HepG2 (cell line): ENCODE measurements around the gene FGGY. TPM values are rescaled to one million over a fixed set of nuclear protein-coding genes. Genes with fewer than 3 reads are reported as not detected.

ENCODE experiments used
- AGO2 ChIP-seq: fragments of 200-400 bp; formaldehyde crosslinking; optimal IDR thresholded peaks from 2 replicates; pipeline ENCODE3; 2017; ENCODE audit warnings: mild to moderate bottlenecking, low read depth, low read length, moderate library complexity
- AKNA ChIP-seq: sonication (generic); formaldehyde crosslinking; IDR thresholded peaks from 2 replicates; pipeline ENCODE4 v1.4.0; 2020; ENCODE audit warnings: missing genetic modification reagents, borderline replicate concordance
- ATF1 ChIP-seq: IDR thresholded peaks from 2 replicates; pipeline ENCODE4 v1.6.1; 2016; ENCODE audit warnings: mild to moderate bottlenecking, control low read depth
- BRCA1 ChIP-seq: sonication (generic); formaldehyde crosslinking; IDR thresholded peaks from 2 replicates; pipeline ENCODE4 v1.4.0; 2020; ENCODE audit warnings: missing genetic modification reagents
- CHCHD3 ChIP-seq: sonication (generic); formaldehyde crosslinking; IDR thresholded peaks from 2 replicates; pipeline ENCODE4 v1.8.0; 2022; ENCODE audit warnings: mild to moderate bottlenecking, missing genetic modification reagents, moderate library complexity
- CHD2 ChIP-seq: IDR thresholded peaks from 2 replicates; pipeline ENCODE4 v1.6.1; 2011; ENCODE audit warnings: low read depth, low read length, improper control_type of control experiment
- HIVEP1 ChIP-seq: sonication (generic); formaldehyde crosslinking; IDR thresholded peaks from 2 replicates; pipeline ENCODE4 v1.4.0; 2020; ENCODE audit warnings: mild to moderate bottlenecking, missing genetic modification reagents
- MTF2 ChIP-seq: sonication (generic); formaldehyde crosslinking; IDR thresholded peaks from 2 replicates; pipeline ENCODE4 v1.5.0; 2020; ENCODE audit warnings: missing genetic modification reagents, borderline replicate concordance
- NCOR1 ChIP-seq: fragments of 200-600 bp; sonication (generic); IDR thresholded peaks from 2 replicates; pipeline ENCODE4 v1.7.0; 2017; ENCODE audit warnings: antibody characterized with exemption, low read length, borderline replicate concordance
- PRDM4 ChIP-seq: sonication (generic); formaldehyde crosslinking; IDR thresholded peaks from 2 replicates; pipeline ENCODE4 v1.9.0; 2021; ENCODE audit warnings: missing genetic modification reagents, borderline replicate concordance
- SKI ChIP-seq: fragments of 450-650 bp; IDR thresholded peaks from one replicate; pipeline ENCODE4 v1.6.1; 2018; ENCODE audit warnings: mild to moderate bottlenecking; ENCODE audit not compliant: partially characterized antibody
- SRF ChIP-seq: IDR thresholded peaks from 2 replicates; pipeline ENCODE4 v1.6.1; 2011; ENCODE audit warnings: mild to moderate bottlenecking, low read depth, low read length, moderate library complexity
- SRSF1 ChIP-seq: fragments of 200-400 bp; formaldehyde crosslinking; optimal IDR thresholded peaks from 2 replicates; pipeline ENCODE3; 2017; ENCODE audit warnings: mild to moderate bottlenecking, low read depth, low read length, moderate library complexity
- STAT5B ChIP-seq: sonication (generic); formaldehyde crosslinking; IDR thresholded peaks from 2 replicates; pipeline ENCODE4 v1.4.0; 2020; ENCODE audit warnings: missing genetic modification reagents
- TBP ChIP-seq: sonication (generic); formaldehyde crosslinking; IDR thresholded peaks from 2 replicates; pipeline ENCODE4 v1.5.0; 2020; ENCODE audit warnings: missing genetic modification reagents
- ZBTB25 ChIP-seq: IDR thresholded peaks from 2 replicates; pipeline ENCODE4 v1.6.1; 2018; ENCODE audit warnings: missing genetic modification reagents
- ZNF335 ChIP-seq: sonication (generic); formaldehyde crosslinking; IDR thresholded peaks from 2 replicates; pipeline ENCODE4 v1.4.0; 2020; ENCODE audit warnings: missing genetic modification reagents
- ZNF382 ChIP-seq: sonication (generic); formaldehyde crosslinking; IDR thresholded peaks from 2 replicates; pipeline ENCODE4 v1.5.0; 2020; ENCODE audit warnings: missing genetic modification reagents, mild to moderate bottlenecking, borderline replicate concordance
- polyA plus RNA-seq, 8 experiments: library from polyadenylated mRNA; depleted of rRNA in 3 of 8; stranded (reverse) in 7 of 8; unstranded in 1 of 8; fragments of >200 nt; fragmentation: Illumina TruSeq in 4 of 8; extraction: Trizol in 4 of 8; gene quantifications; 2 replicates each; pipeline versions ENCODE4 v1.2.1 to v1.2.3, GENCODE V29; 2011 to 2016; ENCODE audit warnings: low read depth in 4 of 8, missing spikeins in 1 of 8, mixed read lengths in 1 of 8; ENCODE audit not compliant: insufficient read depth in 1 of 8
- total RNA-seq, 5 experiments: library from RNA; depleted of rRNA; stranded (reverse); fragments of >200 nt; fragmentation: Illumina TruSeq; extraction: Trizol; gene quantifications; 2 replicates each; pipeline ENCODE4 v1.2.3, GENCODE V29; 2016; ENCODE audit warnings: low read depth in 1 of 5
- TF ChIP-seq, protein P1 (sequence below): sonication (generic); formaldehyde crosslinking; IDR thresholded peaks from 2 replicates; pipeline ENCODE4 v1.4.0; 2020; ENCODE audit warnings: missing genetic modification reagents, borderline replicate concordance

The FGGY gene
- total and polyA plus RNA-seq, 2 of the 13 experiments (the other 11 are each of a cell fraction or from before 2014, with no cell fraction given): 15.7 to 27.5 TPM

DNA sequence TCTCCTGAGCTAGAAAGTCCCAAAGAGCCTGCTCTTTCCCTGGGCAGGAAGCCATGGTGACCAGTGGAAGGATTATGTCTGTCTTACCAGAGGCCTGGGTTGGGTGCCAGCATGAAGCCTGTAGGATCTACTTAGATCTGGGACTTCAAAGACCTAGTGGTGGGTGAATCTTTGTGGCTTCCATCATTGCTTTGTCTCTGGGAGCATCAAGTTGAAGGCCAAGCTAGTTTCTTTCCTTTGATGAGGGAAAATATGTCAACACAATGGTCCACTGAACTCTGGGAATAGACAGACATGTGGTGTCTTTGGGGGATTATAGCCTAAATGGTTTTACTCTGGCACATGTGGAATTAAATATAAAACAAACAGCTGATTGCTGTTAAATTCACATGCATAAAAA is 417.3 kb downstream of the FGGY start (continued):
- TF ChIP-seq AGO2: no peak
- TF ChIP-seq TBP: no peak
- TF ChIP-seq ZNF382 (CRISPR knock-in tag): no peak
- TF ChIP-seq HIVEP1: no peak
- no peak for TF ChIP-seq BRCA1 (CRISPR knock-in tag)
- TF ChIP-seq PRDM4 (CRISPR knock-in tag): no peak
- TF ChIP-seq STAT5B (CRISPR knock-in tag): no peak
- TF ChIP-seq AKNA (CRISPR knock-in tag): no peak
- 0 out of 2 replicates have a peak, but pooled peaks have one; percentile 19 for TF ChIP-seq ATF1
- no peak for TF ChIP-seq SRF
- TF ChIP-seq SKI: peak; percentile 72
- TF ChIP-seq ZBTB25 (CRISPR knock-in tag): no peak
- TF ChIP-seq CHCHD3 (CRISPR knock-in tag): no peak
- no peak for TF ChIP-seq MTF2 (CRISPR knock-in tag)
- TF ChIP-seq CHD2: no peak
- TF ChIP-seq NCOR1: peak; percentile 56; the same call in 1 of the 2 replicates
- no peak for TF ChIP-seq SRSF1
- no peak for TF ChIP-seq ZNF335 (CRISPR knock-in tag)
- TF ChIP-seq, protein P1, sequence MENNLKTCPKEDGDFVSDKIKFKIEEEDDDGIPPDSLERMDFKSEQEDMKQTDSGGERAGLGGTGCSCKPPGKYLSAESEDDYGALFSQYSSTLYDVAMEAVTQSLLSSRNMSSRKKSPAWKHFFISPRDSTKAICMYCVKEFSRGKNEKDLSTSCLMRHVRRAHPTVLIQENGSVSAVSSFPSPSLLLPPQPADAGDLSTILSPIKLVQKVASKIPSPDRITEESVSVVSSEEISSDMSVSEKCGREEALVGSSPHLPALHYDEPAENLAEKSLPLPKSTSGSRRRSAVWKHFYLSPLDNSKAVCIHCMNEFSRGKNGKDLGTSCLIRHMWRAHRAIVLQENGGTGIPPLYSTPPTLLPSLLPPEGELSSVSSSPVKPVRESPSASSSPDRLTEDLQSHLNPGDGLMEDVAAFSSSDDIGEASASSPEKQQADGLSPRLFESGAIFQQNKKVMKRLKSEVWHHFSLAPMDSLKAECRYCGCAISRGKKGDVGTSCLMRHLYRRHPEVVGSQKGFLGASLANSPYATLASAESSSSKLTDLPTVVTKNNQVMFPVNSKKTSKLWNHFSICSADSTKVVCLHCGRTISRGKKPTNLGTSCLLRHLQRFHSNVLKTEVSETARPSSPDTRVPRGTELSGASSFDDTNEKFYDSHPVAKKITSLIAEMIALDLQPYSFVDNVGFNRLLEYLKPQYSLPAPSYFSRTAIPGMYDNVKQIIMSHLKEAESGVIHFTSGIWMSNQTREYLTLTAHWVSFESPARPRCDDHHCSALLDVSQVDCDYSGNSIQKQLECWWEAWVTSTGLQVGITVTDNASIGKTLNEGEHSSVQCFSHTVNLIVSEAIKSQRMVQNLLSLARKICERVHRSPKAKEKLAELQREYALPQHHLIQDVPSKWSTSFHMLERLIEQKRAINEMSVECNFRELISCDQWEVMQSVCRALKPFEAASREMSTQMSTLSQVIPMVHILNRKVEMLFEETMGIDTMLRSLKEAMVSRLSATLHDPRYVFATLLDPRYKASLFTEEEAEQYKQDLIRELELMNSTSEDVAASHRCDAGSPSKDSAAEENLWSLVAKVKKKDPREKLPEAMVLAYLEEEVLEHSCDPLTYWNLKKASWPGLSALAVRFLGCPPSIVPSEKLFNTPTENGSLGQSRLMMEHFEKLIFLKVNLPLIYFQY: no peak
